Neural crest cell (in vitro differentiated cells): Measurements from ENCODE around the gene COL6A1. TPM values are rescaled to one million over a fixed set of nuclear protein-coding genes. Genes with fewer than 3 reads are reported as not detected.

Experiments used
- DNase-seq: peaks from one replicate; pipeline ENCODE4 v3.0.0; 2021; ENCODE audit warnings: low read depth, mixed read lengths, low spot score
- H3K27ac Mint-ChIP-seq: one replicate; pipeline ENCODE4 v1.8.0; 2021; ENCODE audit warnings: mild to moderate bottlenecking, mixed read lengths; ENCODE audit not compliant: unreplicated experiment
- H3K27me3 Mint-ChIP-seq: 2 replicates; pipeline ENCODE4 v1.8.0; 2021; ENCODE audit warnings: low read depth, mild to moderate bottlenecking, mixed read lengths
- H3K36me3 Mint-ChIP-seq: 2 replicates; pipeline ENCODE4 v1.8.0; 2021; ENCODE audit warnings: low read depth, mild to moderate bottlenecking, mixed read lengths
- H3K4me1 Mint-ChIP-seq: 2 replicates; pipeline ENCODE4 v1.8.0; 2021; ENCODE audit warnings: mixed read lengths
- H3K4me3 Mint-ChIP-seq: one replicate; pipeline ENCODE4 v1.8.0; 2021; ENCODE audit warnings: mild to moderate bottlenecking, mixed read lengths
- H3K9me3 Mint-ChIP-seq: 2 replicates; pipeline ENCODE4 v1.8.0; 2021; ENCODE audit warnings: mixed read lengths
- total RNA-seq: library from RNA; stranded (reverse); gene quantifications from 2 replicates; pipeline ENCODE4 v1.2.1, GENCODE V29; 2021
- TF ChIP-seq, protein P1 (sequence below): fragments of 200-600 bp; sonication (generic); conservative IDR thresholded peaks from 2 replicates; pipeline ENCODE4 v1.5.0; 2021; ENCODE audit warnings: antibody characterized with exemption, mild to moderate bottlenecking

COL6A1 gene
- total RNA-seq, 1 donor from 2014 or later, result 120 TPM

DNA sequence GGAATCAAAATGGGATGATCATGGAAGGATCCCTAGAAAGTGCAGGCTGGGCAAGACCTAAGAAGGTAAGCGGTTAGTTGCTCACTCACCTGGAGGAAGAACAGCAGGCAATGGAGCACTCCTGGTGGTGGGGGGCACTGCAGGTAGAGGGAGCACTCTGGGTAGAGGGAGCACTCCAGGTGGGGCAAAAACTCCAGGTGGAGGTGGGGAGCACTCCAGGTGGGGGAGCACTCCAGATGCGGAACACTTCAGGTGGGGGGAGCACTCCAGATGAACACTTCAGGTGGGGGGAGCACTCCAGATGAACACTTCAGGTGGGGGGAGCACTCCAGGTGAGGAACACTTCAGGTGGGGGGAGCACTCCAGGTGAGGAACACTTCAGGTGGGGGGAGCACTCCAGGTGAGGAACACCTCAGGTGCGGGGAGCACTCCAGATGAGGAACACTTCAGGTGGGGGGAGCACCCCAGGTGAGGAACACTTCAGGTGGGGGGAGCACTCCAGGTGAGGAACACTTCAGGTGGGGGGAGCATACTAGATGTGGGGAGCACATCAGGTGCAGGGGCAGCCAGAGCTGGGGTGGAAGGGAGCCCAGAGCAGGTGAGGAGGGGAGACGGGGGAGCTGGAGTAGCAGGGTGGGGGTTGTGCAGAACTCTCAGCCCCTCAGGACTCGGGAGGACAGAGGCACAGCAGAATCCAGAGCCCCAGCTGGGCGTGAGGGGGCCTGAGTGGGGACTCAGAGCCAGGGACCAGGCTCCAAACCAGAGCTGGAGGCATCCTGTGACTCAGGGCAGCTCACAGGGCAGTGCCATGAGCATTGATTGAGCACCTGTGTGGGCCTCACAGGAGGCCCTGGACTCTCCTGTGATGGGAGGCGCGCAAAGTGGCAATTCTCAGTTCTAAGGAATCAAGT, 37.7 kb upstream of the COL6A1 start:
- TF ChIP-seq, protein P1, sequence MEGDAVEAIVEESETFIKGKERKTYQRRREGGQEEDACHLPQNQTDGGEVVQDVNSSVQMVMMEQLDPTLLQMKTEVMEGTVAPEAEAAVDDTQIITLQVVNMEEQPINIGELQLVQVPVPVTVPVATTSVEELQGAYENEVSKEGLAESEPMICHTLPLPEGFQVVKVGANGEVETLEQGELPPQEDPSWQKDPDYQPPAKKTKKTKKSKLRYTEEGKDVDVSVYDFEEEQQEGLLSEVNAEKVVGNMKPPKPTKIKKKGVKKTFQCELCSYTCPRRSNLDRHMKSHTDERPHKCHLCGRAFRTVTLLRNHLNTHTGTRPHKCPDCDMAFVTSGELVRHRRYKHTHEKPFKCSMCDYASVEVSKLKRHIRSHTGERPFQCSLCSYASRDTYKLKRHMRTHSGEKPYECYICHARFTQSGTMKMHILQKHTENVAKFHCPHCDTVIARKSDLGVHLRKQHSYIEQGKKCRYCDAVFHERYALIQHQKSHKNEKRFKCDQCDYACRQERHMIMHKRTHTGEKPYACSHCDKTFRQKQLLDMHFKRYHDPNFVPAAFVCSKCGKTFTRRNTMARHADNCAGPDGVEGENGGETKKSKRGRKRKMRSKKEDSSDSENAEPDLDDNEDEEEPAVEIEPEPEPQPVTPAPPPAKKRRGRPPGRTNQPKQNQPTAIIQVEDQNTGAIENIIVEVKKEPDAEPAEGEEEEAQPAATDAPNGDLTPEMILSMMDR, result no peak
- no peaks in the 10 kb centered on the region for H3K27me3 Mint-ChIP-seq
- DNase-seq, result no peak
- H3K9me3 Mint-ChIP-seq, result no peaks in the 10 kb centered on the region
- H3K27ac Mint-ChIP-seq, result no peak overlapping the region
- H3K4me1 Mint-ChIP-seq, result no peaks in the 10 kb centered on the region
- H3K4me3 Mint-ChIP-seq, result no peak overlapping the region
- no peaks in the 10 kb centered on the region for H3K36me3 Mint-ChIP-seq

DNA sequence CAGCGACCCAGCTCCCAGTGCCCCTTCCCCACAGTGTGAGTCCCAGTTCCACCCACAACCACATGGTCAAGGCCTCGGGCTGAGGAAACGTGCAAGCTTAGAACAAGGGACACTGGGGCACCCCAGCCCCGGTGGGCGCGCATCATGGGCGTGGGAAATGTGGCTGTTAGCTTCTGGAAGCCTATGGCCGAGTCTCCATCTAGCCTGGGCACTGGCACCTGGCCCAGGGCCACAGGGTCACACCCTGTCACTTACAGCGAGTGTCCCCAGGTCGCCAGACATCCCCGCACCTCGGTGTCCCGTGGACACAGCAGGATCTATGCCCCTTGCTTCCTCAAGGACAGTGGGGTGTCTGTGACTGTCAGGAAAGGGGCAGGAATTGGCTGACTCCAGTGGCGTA, 37.0 kb upstream of the COL6A1 start:
- Mint-ChIP-seq H3K4me1 (no peaks in the 10 kb centered on the region), H3K36me3 (no peaks in the 10 kb centered on the region), H3K9me3 (no peaks in the 10 kb centered on the region), H3K4me3 (no peak overlapping the region), H3K27ac (no peak overlapping the region), H3K27me3 (no peaks in the 10 kb centered on the region)
- TF ChIP-seq, protein P1, result no peak
- no peak for DNase-seq

DNA sequence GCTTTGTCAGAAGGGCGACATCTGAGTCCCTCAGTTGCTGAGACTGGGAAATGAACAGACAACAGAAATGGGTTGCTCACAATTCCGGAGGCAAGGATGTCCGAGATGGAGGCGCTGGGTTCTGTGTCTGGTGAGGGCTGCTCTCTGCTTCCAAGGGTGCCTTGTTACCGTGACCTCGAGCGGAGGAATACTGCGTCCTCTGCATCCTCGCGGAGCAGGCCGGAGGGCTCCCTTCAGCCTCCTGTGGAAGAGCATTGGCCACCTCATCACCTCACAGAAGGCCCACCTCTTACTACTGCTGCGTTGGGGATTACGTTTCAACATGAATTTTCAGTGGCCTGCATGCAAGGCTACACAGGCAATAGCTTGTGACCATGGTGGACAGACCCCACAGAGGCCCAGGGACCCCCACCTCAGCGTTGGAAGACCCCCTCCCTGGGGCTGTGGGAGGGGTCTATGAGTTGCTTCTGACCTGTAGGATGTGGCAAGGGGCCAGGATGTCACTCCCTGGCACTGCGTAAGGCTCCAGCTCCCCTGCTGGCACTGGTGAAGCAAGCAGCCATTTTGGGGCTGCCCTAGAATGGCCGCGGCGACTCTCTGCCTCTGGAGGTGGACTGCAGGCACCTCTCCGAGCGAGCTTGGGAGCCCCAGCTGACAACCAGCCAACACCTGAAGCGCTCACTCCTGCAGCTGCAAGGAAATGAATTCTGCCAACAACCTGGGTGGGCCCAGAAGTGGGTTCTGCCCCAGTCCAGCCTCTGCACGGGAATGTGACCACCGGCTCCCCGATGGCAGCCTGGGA, 36.3 kb upstream of the COL6A1 start:
- Mint-ChIP-seq H3K27ac (no peak overlapping the region), H3K9me3 (no peaks in the 10 kb centered on the region), H3K4me1 (no peaks in the 10 kb centered on the region), H3K36me3 (no peaks in the 10 kb centered on the region), H3K27me3 (no peaks in the 10 kb centered on the region), H3K4me3 (no peak overlapping the region)
- DNase-seq, result no peak
- TF ChIP-seq, protein P1, result no peak

DNA sequence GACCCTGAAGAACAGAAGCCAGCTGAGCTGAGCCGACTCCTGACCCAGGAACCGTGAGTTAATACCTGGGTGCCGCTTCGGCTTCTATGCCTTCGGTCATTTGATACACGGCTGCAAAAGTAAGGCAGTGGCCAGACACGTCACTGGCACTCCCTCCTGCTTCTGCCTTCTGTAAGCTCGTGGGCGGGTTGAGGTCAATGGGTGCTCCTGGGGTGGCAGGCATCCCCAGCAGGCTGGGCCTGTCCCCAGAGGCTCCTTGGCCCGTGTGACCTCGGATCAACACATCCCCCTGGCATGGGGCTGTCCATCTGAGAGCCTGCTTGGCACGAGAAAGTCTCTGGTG, 35.7 kb upstream of the COL6A1 start:
- TF ChIP-seq, protein P1, result no peak
- no peak for DNase-seq
- no peaks in the 10 kb centered on the region for H3K36me3 Mint-ChIP-seq

DNA sequence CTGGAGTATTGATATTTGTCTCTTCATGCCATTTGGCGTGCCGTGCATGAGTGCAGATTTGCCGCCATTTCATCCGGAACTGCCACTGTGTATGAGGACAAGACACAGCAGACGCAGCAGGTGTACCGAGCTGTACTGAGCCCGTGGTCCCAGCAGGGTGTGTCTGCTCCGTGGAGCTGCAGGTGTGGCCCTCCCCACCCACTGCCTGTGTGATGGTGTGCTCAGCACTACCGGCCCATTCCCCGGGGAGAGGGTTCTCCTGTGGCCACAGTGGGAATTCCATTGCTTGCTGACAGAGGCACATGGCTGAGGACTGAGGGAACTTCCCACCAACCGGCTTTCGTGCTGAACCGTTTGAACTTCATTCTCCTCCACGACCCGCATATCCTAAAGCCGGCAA, 34.3 kb upstream of the COL6A1 start:
- no peak for DNase-seq
- no peaks in the 10 kb centered on the region for H3K27me3 Mint-ChIP-seq
- TF ChIP-seq, protein P1, result no peak

More for the DNA sequence above, 35.7 kb upstream of the COL6A1 start:
- no peaks in the 10 kb centered on the region for H3K27me3 Mint-ChIP-seq
- H3K4me3 Mint-ChIP-seq, result no peak overlapping the region
- no peaks in the 10 kb centered on the region for H3K9me3 Mint-ChIP-seq
- no peak overlapping the region for H3K27ac Mint-ChIP-seq
- peaks cover 1% of the 10 kb centered on the region for H3K4me1 Mint-ChIP-seq

More for the DNA sequence above, 34.3 kb upstream of the COL6A1 start:
- Mint-ChIP-seq H3K9me3 (no peaks in the 10 kb centered on the region), H3K4me3 (no peak overlapping the region), H3K4me1 (peaks cover 4% of the 10 kb centered on the region), H3K36me3 (no peaks in the 10 kb centered on the region), H3K27ac (no peak overlapping the region)
